Right lobe of liver (tissue), 6 donors: ENCODE data around the gene FRMPD4. TPM values are rescaled to one million over a fixed set of nuclear protein-coding genes. Genes with fewer than 3 reads are reported as not detected.

Source experiments
- ATAC-seq, 4 donors: fragments of 200-7000 bp; cut with Tn5 transposase; one replicate each; pipeline ENCODE4 v1.9.1; 2020; ENCODE audit warnings: mild to moderate bottlenecking in 4 of 4, moderate library complexity in 4 of 4
- DNase-seq, 3 donors: peaks; one replicate each; pipeline ENCODE4 v3.0.0-alpha.2; 2020
- H3K27ac ChIP-seq, 3 donors: fragments of 200-600 bp; one replicate each; pipeline ENCODE4 v1.8.0; 2022
- H3K27me3 ChIP-seq, 2 donors: fragments of 200-600 bp; one replicate each; pipeline ENCODE4 v1.8.0; 2022
- H3K36me3 ChIP-seq, 4 donors: fragments of 200-600 bp; sonication (generic) in 1 of 4; one replicate each; pipeline versions ENCODE4 v1.5.1 to v1.8.0; 2017 to 2022; ENCODE audit warnings: control low read depth in 1 of 4
- H3K4me1 ChIP-seq, 4 donors: fragments of 200-600 bp; sonication (generic) in 1 of 4; one replicate each; pipeline versions ENCODE4 v1.5.1 to v1.8.0; 2017 to 2022; ENCODE audit warnings: control low read depth in 1 of 4
- H3K4me3 ChIP-seq, 3 donors: fragments of 200-600 bp; one replicate each; pipeline ENCODE4 v1.8.0; 2022
- H3K9me3 ChIP-seq, 4 donors: fragments of 200-600 bp; sonication (generic) in 1 of 4; one replicate each; pipeline versions ENCODE4 v1.5.1 to v1.8.0; 2017 to 2022; ENCODE audit warnings: control low read depth in 1 of 4
- POLR2A ChIP-seq: fragments of 450-650 bp; IDR thresholded peaks from one replicate; pipeline ENCODE4 v1.6.1; 2017; ENCODE audit warnings: antibody characterized with exemption, mild to moderate bottlenecking
- WGBS: methylation state at CpG from one replicate; pipeline ENCODE4 v1.1.6; 2018; ENCODE audit warnings: low coverage, low lambda C conversion rate; ENCODE audit not compliant: insufficient coverage; ENCODE audit errors: missing lambda C conversion rate; 5-methylcytosine and 5-hydroxymethylcytosine counted together
- intact Hi-C, 2 donors: fragments of 100-400 bp; cut with DNase I; formaldehyde crosslinking; loops; one replicate each; pipeline versions ENCODE4 v1.11.2 to v1.14.1; 2022
- total RNA-seq, 6 experiments: library from RNA; depleted of rRNA in 2 of 6; stranded (reverse); fragments of >200 nt in 2 of 6; fragmentation: NEBNext Ultra II Directional in 3 of 6; extraction: Animal tissue kit (Norgen Biotek cat#: 25700) in 3 of 6; gene quantifications; one replicate each; pipeline versions ENCODE4 v1.1.0 to v1.2.4, GENCODE V29; 2016 to 2023
- TF ChIP-seq, protein P1 (sequence below), 4 donors: fragments of 200-600 bp in 3 of 4; fragments of 450-650 bp in 1 of 4; IDR thresholded peaks; one replicate each; pipeline versions ENCODE4 v1.5.1 to v1.8.0; 2016 to 2022; ENCODE audit warnings: antibody characterized with exemption in 4 of 4, mild to moderate bottlenecking in 2 of 4
- donor health status: DM: no; HTN: yes; CAD: no.
- donor health status: DM: no; HTN: no; CAD: no.
- donor health status: DM: no; HTN: no; CAD: no.
- donor health status: DM: no; HTN: yes; CAD: no.
- donor health status: DM: no; HTN: yes; CAD: no.

FRMPD4 gene
- total RNA-seq, 6 experiments from 2014 or later, result 0.05 to 0.12 (median 0.06) TPM; not detected in 3

DNA sequence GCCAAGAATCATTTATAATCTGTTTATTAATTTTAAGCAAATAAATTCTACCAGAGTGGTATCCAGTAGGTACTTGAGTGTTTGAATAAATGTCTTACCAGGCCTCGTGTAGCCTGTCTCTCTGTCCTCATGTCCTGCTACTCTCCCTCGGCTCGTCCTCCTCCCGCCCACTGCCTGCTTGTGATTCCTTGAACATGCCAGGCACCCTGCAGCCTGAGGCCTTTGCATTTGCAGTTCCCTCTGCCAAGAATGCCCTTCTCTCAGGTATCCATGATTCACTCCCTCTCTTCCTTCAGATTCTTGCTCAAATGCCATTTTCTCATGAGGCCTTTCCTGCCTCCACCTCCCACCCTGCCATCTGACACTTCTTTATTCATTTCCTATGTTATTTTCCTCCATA, 443.3 kb downstream of the FRMPD4 start:
- intact Hi-C loops, result no loop called here
- Histone ChIP-seq H3K36me3 (no peaks in the 10 kb centered on the region), H3K4me3 (no peak overlapping the region), H3K4me1 (no peaks in the 10 kb centered on the region), H3K27ac (no peak overlapping the region), H3K9me3 (no peaks in the 10 kb centered on the region), H3K27me3 (no peaks in the 10 kb centered on the region)
- 46% methylated on average over 4 of the region's 4 CpGs for WGBS
- no peak for ATAC-seq
- DNase-seq, result no peak
- TF ChIP-seq, protein P1, sequence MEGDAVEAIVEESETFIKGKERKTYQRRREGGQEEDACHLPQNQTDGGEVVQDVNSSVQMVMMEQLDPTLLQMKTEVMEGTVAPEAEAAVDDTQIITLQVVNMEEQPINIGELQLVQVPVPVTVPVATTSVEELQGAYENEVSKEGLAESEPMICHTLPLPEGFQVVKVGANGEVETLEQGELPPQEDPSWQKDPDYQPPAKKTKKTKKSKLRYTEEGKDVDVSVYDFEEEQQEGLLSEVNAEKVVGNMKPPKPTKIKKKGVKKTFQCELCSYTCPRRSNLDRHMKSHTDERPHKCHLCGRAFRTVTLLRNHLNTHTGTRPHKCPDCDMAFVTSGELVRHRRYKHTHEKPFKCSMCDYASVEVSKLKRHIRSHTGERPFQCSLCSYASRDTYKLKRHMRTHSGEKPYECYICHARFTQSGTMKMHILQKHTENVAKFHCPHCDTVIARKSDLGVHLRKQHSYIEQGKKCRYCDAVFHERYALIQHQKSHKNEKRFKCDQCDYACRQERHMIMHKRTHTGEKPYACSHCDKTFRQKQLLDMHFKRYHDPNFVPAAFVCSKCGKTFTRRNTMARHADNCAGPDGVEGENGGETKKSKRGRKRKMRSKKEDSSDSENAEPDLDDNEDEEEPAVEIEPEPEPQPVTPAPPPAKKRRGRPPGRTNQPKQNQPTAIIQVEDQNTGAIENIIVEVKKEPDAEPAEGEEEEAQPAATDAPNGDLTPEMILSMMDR (IDR thresholded peaks at IDR 0.05), result no peak
- TF ChIP-seq POLR2A, result no peak

DNA sequence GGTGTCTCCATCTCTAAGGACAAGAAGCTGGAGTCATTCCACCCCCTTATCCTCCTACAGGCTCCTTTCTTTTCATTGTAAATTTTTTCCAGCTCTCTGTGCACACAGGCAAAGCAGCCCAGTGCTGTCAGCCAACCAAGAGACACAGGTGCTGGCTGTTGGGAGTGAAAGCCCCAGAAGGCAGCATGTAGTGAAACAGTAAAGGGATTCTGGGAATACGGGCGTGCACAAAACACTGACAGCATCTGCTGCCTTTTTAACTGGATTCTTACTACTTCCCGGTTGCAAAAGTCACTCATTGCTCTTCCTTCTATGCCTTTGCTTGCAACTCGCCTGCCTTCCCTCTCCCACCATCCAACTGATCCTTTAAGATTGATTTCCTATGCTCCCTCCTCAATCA, 444.4 kb downstream of the FRMPD4 start:
- H3K4me3 ChIP-seq, result no peak overlapping the region
- no peak for ATAC-seq
- intact Hi-C loops, result no loop called here
- H3K36me3 ChIP-seq, result no peaks in the 10 kb centered on the region
- WGBS, result 43% methylated on average over 4 of the region's 4 CpGs
- H3K4me1 ChIP-seq, result no peaks in the 10 kb centered on the region
- TF ChIP-seq POLR2A, result no peak
- TF ChIP-seq, protein P1 (IDR thresholded peaks at IDR 0.05), result no peak
- H3K27ac ChIP-seq, result no peak overlapping the region
- no peaks in the 10 kb centered on the region for H3K27me3 ChIP-seq
- no peak for DNase-seq
- H3K9me3 ChIP-seq, result no peaks in the 10 kb centered on the region

GRCh38 chrX:12583543-12583942, 445.3 kb downstream of the FRMPD4 start:
- no peaks in the 10 kb centered on the region for H3K36me3 ChIP-seq
- ATAC-seq (no peak), DNase-seq (peak in 1 of 3 donors; percentile 50)
- no peak overlapping the region for H3K27ac ChIP-seq
- H3K4me3 ChIP-seq, result no peak overlapping the region
- H3K4me1 ChIP-seq, result no peaks in the 10 kb centered on the region
- H3K27me3 ChIP-seq, result no peaks in the 10 kb centered on the region
- no peaks in the 10 kb centered on the region for H3K9me3 ChIP-seq
- intact Hi-C loops, result no loop called here
- WGBS, result no CpG with 5 or more reads among the region's 25 CpGs
- TF ChIP-seq, protein P1 (IDR thresholded peaks at IDR 0.05), result no peak
- TF ChIP-seq POLR2A, result no peak

GRCh38 chrX:12595720-12596119, 457.4 kb downstream of the FRMPD4 start:
- no peak overlapping the region for H3K27ac ChIP-seq
- H3K4me1 ChIP-seq, result no peaks in the 10 kb centered on the region
- H3K36me3 ChIP-seq, result no peaks in the 10 kb centered on the region
- ATAC-seq (no peak), DNase-seq (no peak)
- H3K4me3 ChIP-seq, result no peak overlapping the region
- H3K27me3 ChIP-seq, result no peaks in the 10 kb centered on the region
- TF ChIP-seq, protein P1 (IDR thresholded peaks at IDR 0.05), result no peak
- TF ChIP-seq POLR2A, result no peak
- intact Hi-C loops, result no loop called here
- 41% methylated on average over 1 of the region's 1 CpG for WGBS
- H3K9me3 ChIP-seq, result no peaks in the 10 kb centered on the region

- Histone ChIP-seq H3K9me3 (no peaks in the 10 kb centered on the region), H3K27ac (no peak overlapping the region), H3K36me3 (no peaks in the 10 kb centered on the region), H3K4me1 (no peaks in the 10 kb centered on the region), H3K4me3 (no peak overlapping the region), H3K27me3 (no peaks in the 10 kb centered on the region)
- no peak for ATAC-seq
- WGBS, result 36% methylated on average over 2 of the region's 2 CpGs
- intact Hi-C loops, result no loop called here
- TF ChIP-seq, protein P1 (IDR thresholded peaks at IDR 0.05), result no peak
- TF ChIP-seq POLR2A, result no peak
- DNase-seq, result no peak
These were observed 471.8 kb downstream of the FRMPD4 start for GRCh38 chrX:12610079-12610478.
